Activated T-cell treated with anti-CD3 and anti-CD28 coated beads, Interleukin-2, amount 50 U/mL, for 4 hours (primary cell): ENCODE data around the gene TANGO6. TPM values are rescaled to one million over a fixed set of nuclear protein-coding genes. Genes with fewer than 3 reads are reported as not detected.

Experiments
- ATAC-seq, 2 donors: fragments of 200-7000 bp; cut with Tn5 transposase; one replicate each; pipeline ENCODE4 v1.10.0; 2021
- DNase-seq: peaks from one replicate; pipeline ENCODE4 v3.0.0-alpha.2; 2020
- H3K27me3 Mint-ChIP-seq: one replicate; pipeline ENCODE4 v1.8.0; 2021; ENCODE audit warnings: low read depth, mixed read lengths
- H3K36me3 Mint-ChIP-seq: one replicate; pipeline ENCODE4 v1.8.0; 2022; ENCODE audit warnings: mixed read lengths; ENCODE audit not compliant: insufficient read depth
- H3K4me1 Mint-ChIP-seq: one replicate; pipeline ENCODE4 v1.8.0; 2021; ENCODE audit warnings: low read depth, mixed read lengths
- H3K4me3 Mint-ChIP-seq: one replicate; pipeline ENCODE4 v1.8.0; 2021; ENCODE audit warnings: mild to moderate bottlenecking, moderate library complexity, mixed read lengths
- H3K9me3 Mint-ChIP-seq: one replicate; pipeline ENCODE4 v1.8.0; 2021; ENCODE audit warnings: mixed read lengths
- total RNA-seq, 3 donors: library from RNA; stranded (reverse); gene quantifications; one replicate each; pipeline ENCODE4 v1.2.1, GENCODE V29; 2021

TANGO6 gene
- 10 to 100 TPM; 29.6 to 37.7 (median 33.4) TPM for total RNA-seq

DNA sequence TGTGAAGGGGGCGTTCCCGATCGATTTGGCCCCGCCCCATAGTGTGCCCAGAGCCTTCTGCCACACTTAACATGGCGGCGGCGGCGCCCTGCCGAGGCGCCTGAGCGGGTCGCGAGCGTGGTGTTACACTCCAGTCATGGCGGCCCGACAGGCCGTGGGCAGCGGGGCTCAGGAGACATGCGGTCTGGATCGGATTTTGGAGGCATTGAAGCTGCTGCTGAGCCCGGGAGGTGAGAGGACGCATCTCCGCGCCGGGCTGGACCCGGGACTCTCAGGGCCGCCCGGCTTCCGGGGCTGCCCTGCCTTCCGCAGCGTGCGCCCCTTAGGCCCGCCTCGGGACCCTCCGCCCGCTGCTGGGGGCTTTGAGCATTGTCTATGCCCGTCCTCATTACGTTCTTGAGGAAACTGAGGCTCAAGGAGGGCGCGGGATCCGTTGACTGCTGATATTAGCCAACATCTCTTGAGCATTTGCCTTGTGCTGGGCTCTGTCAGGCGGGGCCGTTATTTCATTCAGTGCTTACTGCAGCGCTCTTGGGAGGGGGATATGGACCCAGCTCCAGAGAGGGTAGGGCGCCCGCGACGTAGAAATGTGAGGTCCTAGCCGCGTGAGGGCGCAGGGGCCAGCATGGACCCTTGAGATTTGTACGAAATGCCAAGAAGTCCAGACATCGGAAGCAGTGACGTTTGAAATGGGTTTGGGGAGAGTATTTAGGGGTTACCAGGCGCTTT is at the start of gene TANGO6:
TANGO6 (plus strand) TSS at position 50 of the 729 bp plus-strand sequence; CDS start at position 137, 87 bp downstream.
- Mint-ChIP-seq H3K9me3 (no peaks in the 10 kb centered on the region), H3K4me3 (peak within 1 kb of the TSS; percentile 98), H3K27me3 (no peaks in the 10 kb centered on the region), H3K4me1 (peaks cover 36% of the 10 kb centered on the region), H3K36me3 (peaks cover 5% of the 10 kb centered on the region)
- DNase-seq = peak; percentile 95
- peak; percentile 95 for ATAC-seq

DNA sequence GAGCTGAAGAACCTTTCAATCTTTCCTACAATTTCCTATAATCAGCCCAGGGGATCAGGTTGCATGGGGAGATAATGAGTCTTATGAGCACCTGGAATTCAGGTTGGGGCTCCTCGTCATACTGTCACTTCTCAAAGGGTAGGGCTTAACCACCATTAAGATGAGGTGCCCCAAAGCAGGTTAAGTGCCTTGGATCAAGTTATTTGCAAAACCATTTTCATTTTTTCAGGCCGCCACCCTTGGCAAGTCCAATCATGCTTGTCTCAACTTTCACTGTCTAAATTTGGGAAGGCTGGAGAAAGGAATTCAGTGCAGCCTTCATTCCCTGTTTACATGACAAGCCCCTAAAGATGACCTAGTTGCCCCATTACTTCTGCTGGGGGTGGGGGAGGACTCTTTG is 44.9 kb upstream of the TANGO6 start:
- no peak for ATAC-seq

DNA sequence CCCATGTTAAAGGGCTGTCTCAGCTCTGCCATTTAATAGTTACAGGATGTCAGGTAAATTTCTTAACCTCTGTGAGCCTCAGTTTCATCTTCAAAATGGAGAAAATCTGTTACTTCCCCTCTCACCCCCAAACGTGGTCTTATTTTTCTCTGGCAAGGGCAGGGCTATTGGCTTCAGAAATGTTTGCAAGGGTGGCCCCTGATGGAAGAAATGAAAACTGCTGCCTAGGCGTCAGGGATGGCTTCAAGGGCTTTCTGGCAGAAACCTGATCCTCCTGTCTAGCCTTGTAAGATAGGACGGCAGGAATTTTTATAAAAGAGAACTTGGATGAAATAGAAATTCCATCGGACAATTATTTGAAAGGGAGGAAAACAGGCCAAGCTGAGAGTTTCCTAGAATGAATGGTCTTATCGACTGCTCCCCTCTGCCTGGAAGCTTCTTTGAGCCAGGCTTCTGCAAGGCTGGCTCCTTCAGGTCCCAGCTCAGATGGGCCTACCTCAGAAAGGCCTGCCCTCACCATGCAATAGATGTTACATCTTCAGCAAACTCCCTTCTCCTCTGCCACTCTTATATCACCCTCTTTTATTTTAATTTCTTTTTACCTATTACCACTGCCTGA is 43.0 kb upstream of the TANGO6 start:
- Mint-ChIP-seq H3K4me3 (no peak overlapping the region), H3K4me1 (no peaks in the 10 kb centered on the region), H3K9me3 (no peaks in the 10 kb centered on the region), H3K36me3 (no peaks in the 10 kb centered on the region), H3K27me3 (no peaks in the 10 kb centered on the region)
- peak; percentile 23 for DNase-seq
- peak; percentile 58 to 85 for ATAC-seq

More for the DNA sequence above, 44.9 kb upstream of the TANGO6 start:
- H3K9me3 Mint-ChIP-seq = no peaks in the 10 kb centered on the region
- H3K4me3 Mint-ChIP-seq = no peak overlapping the region
- no peaks in the 10 kb centered on the region for H3K27me3 Mint-ChIP-seq
- no peak for DNase-seq
- H3K4me1 Mint-ChIP-seq = no peaks in the 10 kb centered on the region
- H3K36me3 Mint-ChIP-seq = no peaks in the 10 kb centered on the region

DNA sequence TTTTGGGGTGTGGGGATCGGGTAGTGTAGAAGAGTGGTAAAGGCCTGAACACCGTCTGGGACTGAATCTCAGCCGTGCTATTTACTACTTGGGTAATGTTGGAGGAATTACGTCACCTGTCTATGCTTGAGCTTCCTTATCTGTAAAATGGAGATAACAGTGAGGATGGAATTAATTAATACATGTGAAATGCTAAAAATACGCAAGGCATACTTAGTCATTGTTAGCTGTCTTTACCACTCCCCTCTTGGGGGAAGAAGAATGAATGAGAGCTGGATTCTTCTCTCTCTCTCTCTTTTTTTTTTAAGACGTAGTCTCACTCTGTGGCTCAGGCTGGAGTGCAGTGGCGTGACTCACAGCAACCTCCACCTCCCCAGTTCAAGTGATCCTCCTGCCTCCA is 41.1 kb upstream of the TANGO6 start:
- Mint-ChIP-seq H3K27me3 (no peaks in the 10 kb centered on the region), H3K4me1 (no peaks in the 10 kb centered on the region), H3K36me3 (no peaks in the 10 kb centered on the region), H3K4me3 (no peak overlapping the region), H3K9me3 (no peaks in the 10 kb centered on the region)
- DNase-seq (no peak), ATAC-seq (no peak)

DNA sequence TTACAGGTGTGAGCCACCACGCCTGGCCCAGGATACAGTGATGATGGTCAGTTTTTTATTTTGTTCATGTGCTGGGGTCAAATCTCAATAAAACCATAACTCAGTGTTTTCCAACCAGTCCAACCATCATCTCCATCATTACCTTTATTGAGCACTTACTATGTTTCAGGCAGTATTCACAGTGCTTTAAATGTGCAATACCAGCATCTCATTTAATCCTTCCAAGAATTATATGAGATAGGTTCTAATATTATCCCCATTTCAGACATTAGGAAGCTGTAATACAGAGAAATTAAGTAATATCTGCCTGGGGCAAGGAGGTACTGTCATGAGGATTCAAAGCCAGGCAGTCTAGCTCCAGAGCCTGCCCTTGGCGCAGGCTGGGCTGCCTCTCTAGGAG is 36.9 kb upstream of the TANGO6 start:
- ATAC-seq = no peak
- peaks cover 4% of the 10 kb centered on the region for H3K27me3 Mint-ChIP-seq

DNA sequence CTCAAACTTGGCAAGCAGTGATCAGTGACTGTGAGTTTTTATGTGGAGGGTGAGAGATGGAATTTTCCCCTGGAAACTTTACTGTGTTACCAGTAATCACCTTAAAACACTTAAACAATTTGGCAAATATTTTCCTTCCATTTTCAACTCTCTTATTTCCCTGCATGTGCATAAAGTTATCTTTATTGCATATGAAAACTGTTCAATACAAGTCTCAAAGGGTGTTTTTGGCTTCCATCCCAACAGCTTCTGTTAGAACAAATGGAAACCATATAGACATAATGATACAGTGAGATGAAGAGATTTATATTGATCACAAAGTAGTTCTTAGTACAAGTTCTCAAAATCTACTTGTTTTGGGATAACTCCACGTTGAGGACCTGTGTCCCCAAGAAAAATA is 36.4 kb upstream of the TANGO6 start:
- Mint-ChIP-seq H3K36me3 (no peaks in the 10 kb centered on the region), H3K9me3 (no peaks in the 10 kb centered on the region), H3K27me3 (peaks cover 4% of the 10 kb centered on the region), H3K4me3 (no peak overlapping the region), H3K4me1 (no peaks in the 10 kb centered on the region)
- no peak for DNase-seq
- no peak for ATAC-seq

More for the DNA sequence above, 36.9 kb upstream of the TANGO6 start:
- no peaks in the 10 kb centered on the region for H3K9me3 Mint-ChIP-seq
- no peaks in the 10 kb centered on the region for H3K36me3 Mint-ChIP-seq
- no peak for DNase-seq
- no peak overlapping the region for H3K4me3 Mint-ChIP-seq
- H3K4me1 Mint-ChIP-seq = no peaks in the 10 kb centered on the region

DNA sequence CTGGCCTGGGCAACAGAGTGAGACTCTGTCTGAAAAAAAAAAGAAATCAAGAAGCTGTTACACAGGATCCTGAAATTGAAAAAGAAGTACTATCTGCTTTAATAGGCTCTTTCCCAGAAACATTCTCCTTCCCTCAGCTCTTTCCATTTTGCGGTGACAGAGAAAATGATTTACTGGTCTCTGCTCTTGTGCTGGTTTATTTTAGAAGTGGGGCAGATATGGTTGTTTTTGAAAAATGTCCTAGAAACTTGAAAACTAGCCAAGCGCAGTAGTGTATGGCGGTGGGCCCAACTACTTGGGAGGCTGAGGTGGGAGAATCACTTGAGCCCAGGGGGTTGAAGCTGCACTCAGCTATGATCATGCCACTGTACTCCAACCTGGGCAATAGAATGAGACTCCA is 28.8 kb upstream of the TANGO6 start:
- H3K4me3 Mint-ChIP-seq = no peak overlapping the region
- DNase-seq (no peak), ATAC-seq (no peak)
- no peaks in the 10 kb centered on the region for H3K9me3 Mint-ChIP-seq
- H3K36me3 Mint-ChIP-seq = no peaks in the 10 kb centered on the region
- no peaks in the 10 kb centered on the region for H3K4me1 Mint-ChIP-seq
- H3K27me3 Mint-ChIP-seq = peaks cover 2% of the 10 kb centered on the region

DNA sequence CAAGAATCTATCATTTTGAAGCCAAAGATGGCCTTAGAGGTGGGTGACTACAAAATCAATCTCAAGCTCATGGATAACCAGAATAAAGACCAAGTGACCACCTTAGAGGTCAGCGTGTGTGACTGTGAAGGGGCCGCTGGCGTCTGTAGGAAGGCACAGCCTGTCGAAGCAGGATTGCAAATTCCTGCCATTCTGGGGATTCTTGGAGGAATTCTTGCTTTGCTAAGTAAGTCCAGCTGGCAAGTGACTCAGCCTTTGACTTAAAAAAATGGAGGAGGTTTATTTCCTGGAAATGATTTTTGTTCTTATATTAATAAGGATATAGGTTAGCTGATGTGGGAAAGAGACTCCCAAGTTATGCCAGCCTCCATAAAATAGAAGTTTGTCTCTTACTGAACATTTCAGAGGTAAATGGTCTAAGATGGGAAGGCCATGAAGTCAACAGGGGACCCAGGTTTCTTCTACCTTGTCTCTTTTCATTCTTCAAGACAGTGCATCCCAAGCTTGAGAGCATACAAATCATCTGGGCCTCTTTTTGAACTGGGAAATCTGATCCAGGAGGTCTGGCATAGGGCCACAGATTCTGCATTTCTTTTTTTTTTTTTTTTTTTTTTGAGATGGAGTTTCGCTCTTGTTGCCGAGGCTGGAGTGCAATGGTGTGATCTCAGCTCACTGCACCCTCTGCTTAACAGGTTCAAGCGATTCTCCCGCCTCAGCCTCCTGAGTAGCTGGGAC is 19.8 kb upstream of the TANGO6 start:
- H3K4me3 Mint-ChIP-seq = no peak overlapping the region
- DNase-seq (no peak), ATAC-seq (no peak)
- H3K4me1 Mint-ChIP-seq = no peaks in the 10 kb centered on the region
- H3K27me3 Mint-ChIP-seq = no peaks in the 10 kb centered on the region
- H3K9me3 Mint-ChIP-seq = peaks cover 3% of the 10 kb centered on the region
- H3K36me3 Mint-ChIP-seq = no peaks in the 10 kb centered on the region

DNA sequence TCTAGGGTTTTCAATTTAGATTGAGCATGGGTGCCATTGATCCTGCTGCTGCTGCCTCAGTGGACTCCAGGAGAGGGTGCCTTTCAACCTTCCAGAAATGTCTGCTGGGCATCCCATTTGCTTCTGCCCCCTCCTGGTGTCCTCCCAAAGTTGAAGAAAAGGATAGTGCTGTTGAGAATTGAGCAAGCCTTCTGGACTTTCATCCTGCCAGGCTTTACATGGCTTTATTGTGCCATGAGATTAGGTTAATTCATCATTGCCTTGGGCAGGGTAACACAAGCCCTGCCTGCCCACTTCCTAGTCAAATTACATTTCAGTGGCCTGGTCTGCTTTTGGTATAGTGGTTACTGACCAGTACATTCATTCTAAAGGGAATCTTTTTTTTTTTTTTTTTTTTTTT is 17.9 kb upstream of the TANGO6 start:
- H3K9me3 Mint-ChIP-seq = peaks cover 3% of the 10 kb centered on the region
- no peaks in the 10 kb centered on the region for H3K27me3 Mint-ChIP-seq
- DNase-seq (no peak), ATAC-seq (no peak)
- H3K4me3 Mint-ChIP-seq = no peak overlapping the region
- H3K4me1 Mint-ChIP-seq = no peaks in the 10 kb centered on the region
- no peaks in the 10 kb centered on the region for H3K36me3 Mint-ChIP-seq

DNA sequence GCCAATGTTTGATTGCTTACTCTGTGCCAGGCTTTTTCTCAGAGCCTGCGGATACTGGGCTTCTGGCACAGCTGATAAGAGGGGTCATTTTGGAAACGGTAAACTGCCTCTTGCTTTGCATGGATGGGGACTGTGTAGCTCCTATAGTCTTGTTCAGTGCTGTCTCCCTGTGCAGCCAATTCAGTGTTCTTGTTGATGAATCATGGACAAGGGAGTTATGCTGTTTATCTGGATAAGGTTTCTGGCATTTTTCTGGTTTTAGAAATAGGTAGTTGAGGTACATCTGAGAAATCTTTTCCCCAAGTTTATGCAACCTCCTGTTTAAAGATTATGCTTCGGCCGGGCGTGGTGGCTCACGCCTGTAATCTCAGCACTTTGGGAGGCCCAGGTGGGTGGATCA is 16.7 kb upstream of the TANGO6 start:
- H3K9me3 Mint-ChIP-seq = peaks cover 3% of the 10 kb centered on the region
- peaks cover 3% of the 10 kb centered on the region for H3K27me3 Mint-ChIP-seq
- DNase-seq (no peak), ATAC-seq (no peak)
- no peak overlapping the region for H3K4me3 Mint-ChIP-seq
- H3K4me1 Mint-ChIP-seq = no peaks in the 10 kb centered on the region
- H3K36me3 Mint-ChIP-seq = no peaks in the 10 kb centered on the region

DNA sequence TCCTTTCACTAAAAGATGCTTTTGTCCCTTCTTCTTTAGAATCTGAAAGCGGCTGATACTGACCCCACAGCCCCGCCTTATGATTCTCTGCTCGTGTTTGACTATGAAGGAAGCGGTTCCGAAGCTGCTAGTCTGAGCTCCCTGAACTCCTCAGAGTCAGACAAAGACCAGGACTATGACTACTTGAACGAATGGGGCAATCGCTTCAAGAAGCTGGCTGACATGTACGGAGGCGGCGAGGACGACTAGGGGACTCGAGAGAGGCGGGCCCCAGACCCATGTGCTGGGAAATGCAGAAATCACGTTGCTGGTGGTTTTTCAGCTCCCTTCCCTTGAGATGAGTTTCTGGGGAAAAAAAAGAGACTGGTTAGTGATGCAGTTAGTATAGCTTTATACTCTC is 10.1 kb upstream of the TANGO6 start:
- no peak overlapping the region for H3K4me3 Mint-ChIP-seq
- no peaks in the 10 kb centered on the region for H3K36me3 Mint-ChIP-seq
- H3K4me1 Mint-ChIP-seq = no peaks in the 10 kb centered on the region
- H3K9me3 Mint-ChIP-seq = no peaks in the 10 kb centered on the region
- H3K27me3 Mint-ChIP-seq = peaks cover 3% of the 10 kb centered on the region
- ATAC-seq (no peak), DNase-seq (no peak)

DNA sequence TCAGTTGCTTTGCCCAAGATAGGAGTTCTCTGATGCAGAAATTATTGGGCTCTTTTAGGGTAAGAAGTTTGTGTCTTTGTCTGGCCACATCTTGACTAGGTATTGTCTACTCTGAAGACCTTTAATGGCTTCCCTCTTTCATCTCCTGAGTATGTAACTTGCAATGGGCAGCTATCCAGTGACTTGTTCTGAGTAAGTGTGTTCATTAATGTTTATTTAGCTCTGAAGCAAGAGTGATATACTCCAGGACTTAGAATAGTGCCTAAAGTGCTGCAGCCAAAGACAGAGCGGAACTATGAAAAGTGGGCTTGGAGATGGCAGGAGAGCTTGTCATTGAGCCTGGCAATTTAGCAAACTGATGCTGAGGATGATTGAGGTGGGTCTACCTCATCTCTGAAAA is 8.8 kb upstream of the TANGO6 start:
- no peak for DNase-seq
- H3K27me3 Mint-ChIP-seq = peaks cover 3% of the 10 kb centered on the region
- no peaks in the 10 kb centered on the region for H3K4me1 Mint-ChIP-seq
- no peak overlapping the region for H3K4me3 Mint-ChIP-seq
- no peaks in the 10 kb centered on the region for H3K9me3 Mint-ChIP-seq
- ATAC-seq = no peak
- H3K36me3 Mint-ChIP-seq = no peaks in the 10 kb centered on the region

DNA sequence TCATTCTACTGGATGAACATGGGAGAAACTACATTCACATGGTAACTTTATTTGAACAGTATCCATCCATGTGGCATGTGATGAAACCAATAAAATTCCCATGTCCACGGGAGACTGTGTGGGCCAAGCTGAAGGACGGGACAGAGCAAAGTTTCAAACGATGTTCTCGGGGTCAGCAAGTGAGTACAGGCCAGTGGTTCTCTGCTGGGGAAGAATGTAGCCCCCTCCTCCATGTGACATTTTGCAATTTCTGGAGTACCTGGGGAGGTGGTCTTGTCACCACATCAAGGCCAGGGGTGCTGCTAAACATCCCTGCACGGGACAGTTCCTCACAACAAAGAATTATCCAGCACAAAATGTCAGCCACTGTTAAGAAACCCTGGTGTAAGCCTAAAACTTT is 7.4 kb upstream of the TANGO6 start:
- DNase-seq = no peak
- Mint-ChIP-seq H3K4me3 (no peak overlapping the region), H3K27me3 (no peaks in the 10 kb centered on the region), H3K4me1 (no peaks in the 10 kb centered on the region), H3K36me3 (no peaks in the 10 kb centered on the region), H3K9me3 (no peaks in the 10 kb centered on the region)
- ATAC-seq = no peak

DNA sequence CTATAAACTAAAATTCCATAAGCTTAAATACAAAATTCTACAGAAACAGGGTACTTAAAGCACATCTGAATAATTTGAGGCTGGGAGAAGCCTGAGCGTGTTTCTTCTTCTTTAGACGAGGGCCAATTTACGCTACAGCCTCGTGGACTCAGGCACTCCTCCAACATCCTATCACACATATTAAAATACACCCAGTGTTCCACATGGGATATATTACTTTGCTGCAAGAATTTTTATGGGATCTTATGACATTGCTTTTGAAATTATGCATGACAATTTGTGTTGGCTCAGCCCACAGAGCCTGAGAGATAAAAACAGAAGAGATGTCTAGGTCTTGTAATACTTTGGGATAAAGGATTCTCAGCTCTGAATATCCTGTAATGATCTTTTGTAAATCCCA is 3.5 kb upstream of the TANGO6 start:
- peaks cover 16% of the 10 kb centered on the region for H3K4me1 Mint-ChIP-seq
- ATAC-seq (no peak), DNase-seq (no peak)
- H3K36me3 Mint-ChIP-seq = no peaks in the 10 kb centered on the region
- H3K9me3 Mint-ChIP-seq = no peaks in the 10 kb centered on the region
- H3K4me3 Mint-ChIP-seq = no peak overlapping the region
- H3K27me3 Mint-ChIP-seq = no peaks in the 10 kb centered on the region
